Hematopoietic multipotent progenitor cell (in vitro differentiated cells): ENCODE measurements around the gene ATP1B4. TPM values are rescaled to one million over a fixed set of nuclear protein-coding genes. Genes with fewer than 3 reads are reported as not detected.
"Not testable (repeated sequence)": the region's sequence is repeated elsewhere in the genome, so short reads cannot be mapped to it uniquely, and the experiment has no call there.

Experiments used
- DNase-seq, 3 donors: peaks; one replicate each; pipeline ENCODE4 v3.0.0-alpha.2; 2011 to 2015; ENCODE audit warnings: low read depth in 2 of 3, low spot score in 2 of 3
- total RNA-seq: library from RNA; depleted of rRNA; stranded (reverse); fragments of >200 nt; gene quantifications from one replicate; pipeline ENCODE4 v1.2.3, GENCODE V29; 2012

ATP1B4 gene
- total RNA-seq: not detected

DNA sequence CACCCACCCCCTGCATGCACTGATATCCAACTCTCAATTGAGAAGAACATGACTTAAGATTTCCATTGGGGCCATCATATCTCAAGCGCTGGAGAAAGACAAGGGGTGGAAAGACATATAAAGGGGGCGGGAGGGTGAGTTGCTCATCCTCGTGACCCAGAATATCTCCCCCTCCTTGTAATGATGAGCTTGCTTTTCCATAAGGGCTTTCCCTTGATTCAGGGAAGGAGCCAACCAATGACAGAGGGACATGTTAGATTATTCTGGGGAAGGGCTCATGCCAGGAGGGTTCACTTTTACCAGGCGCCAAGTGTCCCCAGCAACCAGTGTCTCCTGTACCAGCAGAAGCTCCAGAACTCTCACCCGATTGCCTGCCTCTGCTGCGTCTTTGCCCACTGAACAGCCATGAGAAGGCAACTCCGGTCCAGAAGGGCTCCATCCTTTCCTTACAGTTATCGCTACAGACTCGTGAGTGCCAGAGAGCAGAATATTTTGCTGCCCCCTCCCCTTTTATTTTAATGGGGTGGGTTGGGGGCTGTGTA, at the start of gene ATP1B4:
ATP1B4 (plus strand) TSS at position 326 of the 542 bp plus-strand sequence; CDS start at position 406, 80 bp downstream.
- no peak for DNase-seq

GRCh38 chrX:120315776-120316175, 46.1 kb upstream of the ATP1B4 start:
- no peak for DNase-seq

DNA sequence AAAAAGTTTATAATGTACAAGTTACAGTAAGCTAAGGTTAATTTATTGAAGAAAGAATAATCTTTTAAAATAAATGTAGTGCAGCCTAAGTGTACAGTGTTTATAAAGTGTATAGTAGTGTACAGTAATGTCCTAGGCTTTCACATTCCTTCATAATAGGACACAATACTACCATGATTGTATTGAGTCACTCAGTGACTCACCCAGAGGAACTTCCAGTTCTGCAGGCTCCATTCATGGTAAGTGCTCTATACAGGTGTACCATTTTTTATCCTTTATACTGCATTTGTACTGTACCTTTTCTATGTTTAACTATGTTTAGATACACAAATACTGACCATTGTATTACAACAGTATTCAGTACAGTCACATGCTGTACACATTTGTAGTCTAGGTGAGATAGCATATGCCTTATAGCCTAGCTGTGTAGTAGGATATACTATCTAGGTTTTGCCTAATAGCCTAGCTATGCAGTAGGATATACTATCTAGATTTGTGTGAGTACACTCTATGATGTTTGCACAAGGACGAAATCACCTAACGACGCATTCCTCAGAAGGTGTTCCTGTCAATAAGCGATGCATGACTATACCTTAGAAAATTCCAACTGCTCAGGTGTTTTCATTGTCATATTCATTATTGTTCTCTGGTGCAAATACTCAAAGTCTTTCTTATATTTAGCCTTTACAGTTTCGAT, 45.2 kb upstream of the ATP1B4 start:
- DNase-seq: no peak

- no peak for DNase-seq
Measured at GRCh38 chrX:120318411-120318810, 43.5 kb upstream of the ATP1B4 start.

DNA sequence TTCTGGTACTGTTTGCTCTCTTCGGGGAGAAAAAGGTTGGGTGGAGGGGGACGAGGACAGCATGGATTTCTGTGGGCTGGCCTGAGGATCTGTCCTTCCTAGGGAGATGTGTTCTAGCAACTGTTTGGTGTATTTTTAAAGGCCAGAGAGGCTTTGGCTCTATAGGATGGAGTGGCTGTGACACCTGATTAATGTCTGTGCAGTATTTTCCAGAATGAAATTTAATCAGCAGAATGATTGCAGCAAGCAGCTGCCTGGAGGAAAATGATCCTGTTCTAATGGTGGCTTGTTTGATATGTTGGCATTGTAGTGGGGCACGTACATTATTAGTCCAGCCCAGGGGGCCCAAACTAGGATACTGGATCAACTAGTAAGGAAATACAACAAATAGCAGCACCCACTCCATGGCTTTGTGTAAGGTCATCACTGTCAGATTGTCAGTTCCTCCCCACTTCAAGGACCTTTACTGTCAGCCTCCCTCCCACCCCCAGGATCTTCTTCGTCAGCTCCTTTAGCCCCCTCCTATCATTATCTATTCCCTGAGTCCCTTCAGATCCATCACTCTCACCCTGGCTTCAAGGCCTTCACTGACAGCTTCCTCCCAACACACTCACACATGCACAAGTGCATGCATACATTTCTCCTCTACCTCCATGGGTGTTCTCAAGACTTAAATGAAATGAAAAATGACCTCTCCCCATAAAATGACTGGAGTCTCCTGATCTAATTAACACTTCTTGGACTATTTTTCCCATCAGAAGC, 40.2 kb upstream of the ATP1B4 start:
- no peak for DNase-seq

GRCh38 chrX:120331116-120331515, 30.8 kb upstream of the ATP1B4 start:
- DNase-seq: peak in 1 of 3 donors; percentile 19

GRCh38 chrX:120332394-120332793, 29.5 kb upstream of the ATP1B4 start:
- no peak for DNase-seq

DNA sequence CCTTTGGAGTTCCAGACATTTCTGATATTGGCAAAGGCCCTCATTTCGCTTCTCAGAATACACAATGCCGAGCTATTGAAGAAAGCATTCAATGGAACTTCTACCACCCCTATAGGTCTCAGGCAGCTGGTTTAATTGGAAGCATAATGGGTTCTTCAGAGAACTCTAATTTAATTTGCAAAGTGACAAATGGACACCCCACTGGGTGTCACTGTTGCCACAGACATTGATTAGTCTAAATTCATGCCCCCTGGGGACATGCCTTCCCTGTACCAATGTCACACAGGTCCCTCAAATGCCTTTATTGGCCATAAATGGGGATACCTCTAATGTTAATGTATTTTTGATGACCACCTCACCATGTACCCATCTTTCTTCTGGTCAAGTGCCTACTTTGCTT, 27.7 kb upstream of the ATP1B4 start:
- DNase-seq: peak in 1 of 3 donors; percentile 25

GRCh38 chrX:120334603-120335002, 27.3 kb upstream of the ATP1B4 start:
- peak in 2 of 3 donors; percentile 70 to 86 for DNase-seq

- no peak for DNase-seq
Measured at GRCh38 chrX:120335289-120335688, 26.6 kb upstream of the ATP1B4 start.

DNA sequence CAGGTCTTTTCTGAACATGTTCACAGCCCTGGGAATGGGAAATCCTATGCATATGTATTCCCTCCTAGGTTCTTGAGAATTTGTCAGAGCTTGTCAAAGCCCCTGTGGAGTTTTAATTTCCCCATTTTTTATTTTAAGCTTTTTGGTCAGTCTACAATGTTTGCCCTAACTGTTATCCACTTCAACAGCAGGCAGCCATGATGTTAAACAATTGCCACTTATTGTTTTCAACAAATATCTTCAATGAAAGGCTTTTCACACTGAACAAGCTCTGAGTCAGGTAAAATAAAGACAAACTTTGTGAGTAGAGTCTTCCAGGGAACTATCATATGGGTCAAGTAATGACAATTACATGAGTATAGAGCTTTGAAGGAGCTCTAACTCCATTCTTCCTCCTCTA, 25.0 kb upstream of the ATP1B4 start:
- no peak for DNase-seq

GRCh38 chrX:120344566-120344965, 17.3 kb upstream of the ATP1B4 start:
- not testable (repeated sequence) for DNase-seq

GRCh38 chrX:120350450-120351138, 11.3 kb upstream of the ATP1B4 start:
- no peak for DNase-seq

- DNase-seq: no peak
Measured at GRCh38 chrX:120356084-120356483, 5.8 kb upstream of the ATP1B4 start.

- no peak for DNase-seq
Measured at GRCh38 chrX:120357186-120357585, 4.7 kb upstream of the ATP1B4 start.

GRCh38 chrX:120358737-120359456, 3.0 kb upstream of the ATP1B4 start:
- no peak for DNase-seq

DNA sequence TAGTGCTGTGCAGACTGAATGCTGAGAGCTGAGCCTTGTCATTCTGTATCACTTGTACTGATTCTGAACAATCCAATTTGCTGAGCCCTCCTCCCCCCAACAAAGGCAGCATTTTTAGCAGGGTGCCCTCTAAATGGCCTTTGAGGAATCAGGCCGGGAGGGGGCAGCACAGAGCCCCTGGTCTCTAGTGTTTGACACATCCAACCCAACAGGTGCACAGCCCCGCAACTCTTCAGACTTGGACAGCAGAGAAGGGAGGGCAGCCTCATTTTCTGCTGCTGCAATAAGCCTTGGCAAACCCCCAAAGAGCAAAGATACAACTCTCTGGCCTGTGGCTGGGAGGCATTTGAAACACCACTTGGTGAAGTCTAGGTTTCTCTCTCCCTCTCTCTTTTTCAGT, 3.4 kb downstream of the ATP1B4 start:
- DNase-seq: peak in 2 of 3 donors; percentile 7 to 21

DNA sequence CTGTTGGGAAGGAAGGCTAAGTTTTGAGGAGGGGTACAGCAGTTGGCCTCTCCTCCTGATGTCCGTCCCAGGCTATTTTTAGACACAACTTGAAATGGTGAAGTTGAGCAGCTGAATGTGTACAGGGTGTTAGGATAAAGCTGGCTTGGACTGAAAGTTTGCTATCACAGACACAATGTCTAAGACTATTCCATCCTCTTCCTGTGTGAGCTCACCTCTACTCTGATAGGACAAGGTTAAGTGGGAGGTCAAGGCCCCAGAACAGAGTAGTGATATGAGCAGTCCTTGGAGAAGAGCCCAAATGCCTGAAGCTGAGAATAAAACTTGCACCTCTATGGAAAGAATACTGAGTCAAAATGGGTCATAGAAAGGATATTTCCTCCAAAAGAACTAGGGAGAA, 4.1 kb downstream of the ATP1B4 start:
- no peak for DNase-seq

DNA sequence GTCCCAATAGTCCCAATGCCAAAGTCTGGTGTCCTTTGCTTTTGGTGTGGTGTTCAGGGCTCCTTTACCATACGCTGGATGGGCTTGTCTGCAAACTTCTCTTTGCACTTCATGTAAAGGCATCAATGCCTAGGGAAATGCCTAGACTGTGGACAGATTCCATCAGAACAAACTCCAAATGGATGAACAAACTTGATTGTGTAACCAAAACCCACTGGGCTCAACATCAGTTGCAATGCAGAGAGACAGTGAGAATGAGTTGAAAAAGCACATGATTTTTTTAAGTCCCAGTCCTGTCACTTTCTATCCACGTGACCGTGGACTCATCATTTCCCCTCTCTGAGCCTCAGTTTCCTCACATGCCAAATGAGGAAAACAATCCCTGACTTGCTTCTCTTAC, 4.9 kb downstream of the ATP1B4 start:
- no peak for DNase-seq

DNA sequence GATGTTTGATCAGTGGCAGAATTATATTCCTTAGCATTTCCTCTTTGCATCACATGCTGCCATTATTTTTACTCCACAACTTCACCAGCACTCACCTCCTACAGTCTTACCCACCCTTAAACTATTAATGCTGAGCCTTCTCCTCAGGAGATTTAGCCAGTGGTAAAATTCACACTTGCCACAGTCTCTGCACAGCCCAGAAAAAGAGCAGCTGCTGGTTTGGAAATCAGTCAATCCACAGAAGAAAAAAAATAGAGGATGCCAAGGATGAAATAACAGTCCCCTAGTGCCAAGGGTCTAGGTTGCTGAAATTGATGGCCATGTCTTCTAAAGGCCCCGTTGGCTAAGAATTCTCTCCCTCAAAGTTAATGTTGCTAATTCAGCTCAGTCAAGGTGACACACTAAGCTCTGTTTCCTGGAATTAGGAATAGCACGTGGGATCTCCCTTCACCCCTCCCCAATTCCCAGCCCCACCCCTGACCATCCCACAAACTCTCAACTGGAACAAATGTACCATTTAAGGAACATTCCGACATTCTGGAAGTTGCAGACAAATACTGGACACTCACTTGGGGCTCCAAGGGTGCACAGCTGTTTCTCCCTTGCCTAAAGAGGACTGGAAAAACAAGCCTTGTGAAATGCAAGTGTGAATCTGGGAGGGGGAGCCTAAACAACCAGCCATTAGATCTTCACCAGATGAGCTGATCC, 5.7 kb downstream of the ATP1B4 start:
- DNase-seq: no peak
